Uterus (tissue), 2 donors: ENCODE measurements around the gene CTSK.
A peak's percentile ranks its signal among the peaks of the same experiment; 100 is the strongest.

Source experiments
- CTCF ChIP-seq, 4 experiments: fragments of 200-600 bp in 2 of 4; fragments of 450-650 bp in 2 of 4; sonication (generic) in 2 of 4; IDR thresholded peaks; one replicate each; pipeline ENCODE4 v1.5.1; 2016 to 2019; ENCODE audit warnings: antibody characterized with exemption in 4 of 4, mild to moderate bottlenecking in 2 of 4, moderate library complexity in 1 of 4
- POLR2A ChIP-seq, 2 donors: fragments of 450-650 bp; IDR thresholded peaks; one replicate each; pipeline ENCODE4 v1.6.1; 2016; ENCODE audit warnings: antibody characterized with exemption in 2 of 2, mild to moderate bottlenecking in 1 of 2, moderate library complexity in 1 of 2

GRCh38 chr1:150808121-150808520, at the start of gene CTSK:
- TF ChIP-seq POLR2A (IDR thresholded peaks at IDR 0.05), result peak in 1 of 2 donors; percentile 8
- TF ChIP-seq CTCF (IDR thresholded peaks at IDR 0.05), result no peak
